Activated T-cell treated with anti-CD3 and anti-CD28 coated beads for 1 hour (primary cell): ENCODE results near the gene PIM1.
"Not testable (repeated sequence)": the region's sequence is repeated elsewhere in the genome, so short reads cannot be mapped to it uniquely, and the experiment has no call there.

Experiments
- DNase-seq: peaks from one replicate; pipeline ENCODE4 v3.0.0-alpha.2; 2020; ENCODE audit warnings: low read depth

PIM1 gene

GRCh38 chr6:37169496-37170272 is at the start of gene PIM1:
PIM1 (plus strand) TSS chr6:37170152; CDS start chr6:37170576, 424 bp downstream.
- DNase-seq, result peak; percentile 99

- no peak for DNase-seq
Observed at GRCh38 chr6:37121556-37121955, 48.4 kb upstream of the PIM1 start.

- no peak for DNase-seq
Observed at GRCh38 chr6:37122861-37123260, 47.1 kb upstream of the PIM1 start.

GRCh38 chr6:37123957-37124729 is 45.8 kb upstream of the PIM1 start:
- DNase-seq, result no peak

- DNase-seq, result no peak
Observed at GRCh38 chr6:37125774-37126492, 44.0 kb upstream of the PIM1 start.

GRCh38 chr6:37126493-37126958 is 43.4 kb upstream of the PIM1 start:
- DNase-seq, result no peak

- DNase-seq, result no peak
Observed at GRCh38 chr6:37126961-37127616, 42.9 kb upstream of the PIM1 start.

- no peak for DNase-seq
Observed at GRCh38 chr6:37127961-37128862, 41.7 kb upstream of the PIM1 start.

- DNase-seq, result not testable (repeated sequence)
Observed at GRCh38 chr6:37128863-37129443, 41.0 kb upstream of the PIM1 start.

GRCh38 chr6:37129566-37129965 is 40.4 kb upstream of the PIM1 start:
- no peak for DNase-seq

- no peak for DNase-seq
Observed at GRCh38 chr6:37130704-37131103, 39.2 kb upstream of the PIM1 start.

GRCh38 chr6:37131104-37131959 is 38.6 kb upstream of the PIM1 start:
- DNase-seq, result no peak

GRCh38 chr6:37131960-37132253 is 38.0 kb upstream of the PIM1 start:
- DNase-seq, result no peak

GRCh38 chr6:37134036-37134395 is 35.9 kb upstream of the PIM1 start:
- DNase-seq, result no peak

GRCh38 chr6:37134396-37135191 is 35.4 kb upstream of the PIM1 start:
- DNase-seq, result no peak

- no peak for DNase-seq
Observed at GRCh38 chr6:37135835-37136694, 33.9 kb upstream of the PIM1 start.

GRCh38 chr6:37136821-37137200 is 33.1 kb upstream of the PIM1 start:
- DNase-seq, result no peak
